GM18519 (cell line): ENCODE data around the gene NPEPPS.

Experiments
- ATAC-seq: cut with Tn5 transposase; IDR thresholded peaks from one replicate; pipeline ENCODE4 v1.9.1; 2021; ENCODE audit warnings: mild to moderate bottlenecking, moderate library complexity; ENCODE audit not compliant: unreplicated experiment, low FRiP score

The NPEPPS gene

GRCh38 chr17:47622180-47622549 is 91.3 kb downstream of the NPEPPS start:
- no peak for ATAC-seq

- ATAC-seq, result no peak
Measured at GRCh38 chr17:47624727-47625068, 93.8 kb downstream of the NPEPPS start.

- no peak for ATAC-seq
Measured at GRCh38 chr17:47628014-47628566, 97.2 kb downstream of the NPEPPS start.

GRCh38 chr17:47629826-47630225 is 98.9 kb downstream of the NPEPPS start:
- no peak for ATAC-seq

- ATAC-seq, result no peak
Measured at GRCh38 chr17:47630614-47631013, 99.7 kb downstream of the NPEPPS start.

GRCh38 chr17:47632991-47633390 is 102.1 kb downstream of the NPEPPS start:
- no peak for ATAC-seq

- no peak for ATAC-seq
Measured at GRCh38 chr17:47633996-47634395, 103.1 kb downstream of the NPEPPS start.

- no peak for ATAC-seq
Measured at GRCh38 chr17:47634870-47635269, 104.0 kb downstream of the NPEPPS start.

GRCh38 chr17:47635734-47636133 is 104.8 kb downstream of the NPEPPS start:
- ATAC-seq, result no peak

- ATAC-seq, result no peak
Measured at GRCh38 chr17:47636273-47637030, 105.5 kb downstream of the NPEPPS start.

GRCh38 chr17:47638903-47639302 is 108.0 kb downstream of the NPEPPS start:
- ATAC-seq, result no peak

GRCh38 chr17:47640076-47640475 is 109.2 kb downstream of the NPEPPS start:
- ATAC-seq, result no peak

- ATAC-seq, result no peak
Measured at GRCh38 chr17:47641202-47641601, 110.3 kb downstream of the NPEPPS start.

GRCh38 chr17:47643116-47643515 is 112.2 kb downstream of the NPEPPS start:
- no peak for ATAC-seq

GRCh38 chr17:47644324-47644723 is 113.4 kb downstream of the NPEPPS start:
- ATAC-seq, result no peak

GRCh38 chr17:47649153-47649971 is 118.5 kb downstream of the NPEPPS start, which contains the start of gene KPNB1:
KPNB1 (plus strand) TSS chr17:47649919; CDS start chr17:47650245, 326 bp downstream.
- peak; percentile 64 for ATAC-seq

GRCh38 chr17:47649972-47650524 is 119.1 kb downstream of the NPEPPS start:
- ATAC-seq, result no peak

- peak; percentile 54 for ATAC-seq
Measured at GRCh38 chr17:47650525-47651522, 119.9 kb downstream of the NPEPPS start.

- no peak for ATAC-seq
Measured at GRCh38 chr17:47651704-47652103, 120.8 kb downstream of the NPEPPS start.

- no peak for ATAC-seq
Measured at GRCh38 chr17:47652570-47652969, 121.7 kb downstream of the NPEPPS start.
